GM18909 (cell line): ENCODE results near the gene PGAP6.
A peak's percentile ranks its signal among the peaks of the same experiment; 100 is the strongest.
"Not testable (repeated sequence)": the region's sequence is repeated elsewhere in the genome, so short reads cannot be mapped to it uniquely, and the experiment has no call there.

Source experiments
- ATAC-seq: cut with Tn5 transposase; IDR thresholded peaks from one replicate; pipeline ENCODE4 v1.9.1; 2021; ENCODE audit warnings: mild to moderate bottlenecking; ENCODE audit not compliant: unreplicated experiment, poor library complexity

PGAP6 gene

DNA sequence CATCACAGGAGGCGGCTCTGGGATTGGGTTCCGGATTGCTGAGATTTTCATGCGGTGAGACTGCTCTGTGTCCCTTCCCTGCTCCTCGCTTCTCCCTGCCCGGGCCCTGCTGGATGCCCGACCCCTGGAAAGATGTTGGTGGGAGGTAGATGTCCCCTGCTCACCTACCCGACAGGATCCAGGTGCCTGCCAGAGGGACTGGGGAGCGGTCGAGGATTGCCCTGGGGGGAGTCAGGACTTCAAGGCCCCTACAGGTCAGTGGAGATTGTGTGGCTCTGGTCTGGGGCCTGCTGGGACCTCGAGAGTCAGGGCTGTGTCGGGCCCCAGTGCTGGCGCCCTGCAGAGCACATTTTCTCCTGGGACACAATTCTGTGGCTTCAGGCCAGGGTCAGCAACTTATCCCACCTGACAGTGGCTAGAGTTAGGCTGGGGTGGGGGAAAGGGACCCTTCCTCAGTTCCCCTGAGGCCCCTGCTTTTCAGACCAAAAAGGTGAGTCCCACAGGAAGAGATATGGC is 23.3 kb upstream of the PGAP6 start:
- ATAC-seq, result no peak

DNA sequence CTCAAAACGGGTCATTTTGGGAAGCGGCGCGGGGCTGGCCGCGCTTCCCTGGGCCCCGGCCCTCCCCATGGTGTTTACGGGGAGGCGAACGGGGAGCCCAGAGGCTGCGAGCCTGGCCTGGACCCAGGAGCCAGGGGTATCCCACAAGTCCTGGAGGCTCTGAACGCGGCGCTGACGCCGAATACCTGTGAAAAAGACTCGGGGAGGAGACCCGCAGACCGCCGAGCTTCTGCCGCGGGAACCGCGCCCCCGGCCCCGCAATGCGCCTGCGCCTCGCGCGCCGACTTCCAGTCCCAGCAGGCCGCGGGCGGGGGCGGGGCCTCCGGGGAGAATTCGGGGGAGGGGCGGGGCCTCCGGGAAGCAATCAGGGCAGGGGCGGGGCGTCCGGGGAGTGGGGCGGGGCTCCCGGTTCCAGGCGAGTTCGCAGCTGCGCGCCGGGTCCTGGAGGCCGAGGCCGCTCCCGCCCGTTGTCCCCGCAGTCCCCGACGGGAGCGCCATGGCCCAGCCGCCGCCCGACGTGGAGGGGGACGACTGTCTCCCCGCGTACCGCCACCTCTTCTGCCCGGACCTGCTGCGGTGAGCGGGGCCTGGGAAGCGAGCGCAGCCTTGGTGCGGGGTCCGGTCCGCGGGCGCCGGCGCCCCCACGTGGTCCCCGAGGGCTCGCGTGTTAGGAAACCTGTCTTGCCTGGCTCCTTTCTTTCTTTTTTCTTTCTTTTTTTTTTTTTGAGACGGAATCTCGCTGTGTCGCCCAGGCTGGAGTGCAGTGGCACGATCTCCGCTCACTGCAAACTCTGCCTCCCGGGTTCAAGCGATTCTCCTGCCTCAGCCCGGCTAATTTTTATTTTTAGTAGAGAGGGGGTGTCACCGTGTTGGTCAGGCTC is 19.9 kb upstream of the PGAP6 start, which contains the start of gene DECR2:
Gene DECR2 (plus strand): TSS at position 418 of the 881 bp plus-strand sequence. CDS start 79 bp downstream, at position 497.
- peak; percentile 55 for ATAC-seq

DNA sequence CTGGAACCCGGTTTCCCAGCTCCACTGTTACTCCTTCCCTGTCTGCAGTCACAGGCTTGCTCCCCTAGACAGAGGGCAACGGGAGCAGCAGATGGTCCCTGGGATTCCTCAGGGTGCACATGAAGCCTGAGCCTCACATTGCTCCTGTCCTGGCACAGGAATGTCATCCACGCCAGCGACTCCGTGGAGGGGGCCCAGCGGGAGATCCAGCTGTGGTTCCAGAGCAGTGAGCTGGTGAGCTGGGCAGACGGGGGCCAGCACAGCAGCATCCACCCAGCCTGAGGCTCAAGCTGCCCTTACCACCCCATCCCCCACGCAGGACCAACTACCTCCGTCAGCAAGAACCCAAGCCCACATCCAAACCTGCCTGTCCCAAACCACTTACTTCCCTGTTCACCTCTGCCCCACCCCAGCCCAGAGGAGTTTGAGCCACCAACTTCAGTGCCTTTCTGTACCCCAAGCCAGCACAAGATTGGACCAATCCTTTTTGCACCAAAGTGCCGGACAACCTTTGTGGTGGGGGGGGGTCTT is 18.3 kb upstream of the PGAP6 start:
- no peak for ATAC-seq

DNA sequence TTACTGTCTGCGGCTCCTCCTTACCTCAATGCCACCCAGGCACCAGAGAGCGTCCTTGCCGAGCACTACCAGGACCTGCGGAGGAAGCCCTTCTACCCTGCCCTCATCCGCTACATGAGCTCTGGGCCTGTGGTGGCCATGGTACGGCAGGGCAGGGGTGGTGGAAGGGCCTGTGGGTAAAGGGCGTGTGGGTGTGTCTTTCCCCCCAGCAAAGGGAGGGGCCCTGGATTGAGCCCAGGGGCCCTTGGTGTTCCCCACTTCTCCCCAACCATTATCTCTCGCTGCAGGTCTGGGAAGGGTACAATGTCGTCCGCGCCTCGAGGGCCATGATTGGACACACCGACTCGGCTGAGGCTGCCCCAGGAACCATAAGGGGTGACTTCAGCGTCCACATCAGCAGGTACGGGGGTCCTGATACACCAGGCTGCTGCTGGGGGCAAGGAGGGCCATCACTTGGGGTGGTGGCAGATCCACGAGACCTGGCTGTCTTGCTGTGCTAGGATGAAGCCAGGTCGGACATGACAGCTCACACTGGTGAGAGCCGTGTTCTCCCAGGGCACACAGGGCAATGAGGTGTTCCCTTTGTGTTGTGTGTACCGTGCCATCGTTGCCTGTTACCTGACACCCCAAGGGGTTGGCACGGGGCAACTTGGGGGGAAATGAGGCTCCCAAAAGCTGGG is 17.7 kb upstream of the PGAP6 start:
- ATAC-seq, result no peak

DNA sequence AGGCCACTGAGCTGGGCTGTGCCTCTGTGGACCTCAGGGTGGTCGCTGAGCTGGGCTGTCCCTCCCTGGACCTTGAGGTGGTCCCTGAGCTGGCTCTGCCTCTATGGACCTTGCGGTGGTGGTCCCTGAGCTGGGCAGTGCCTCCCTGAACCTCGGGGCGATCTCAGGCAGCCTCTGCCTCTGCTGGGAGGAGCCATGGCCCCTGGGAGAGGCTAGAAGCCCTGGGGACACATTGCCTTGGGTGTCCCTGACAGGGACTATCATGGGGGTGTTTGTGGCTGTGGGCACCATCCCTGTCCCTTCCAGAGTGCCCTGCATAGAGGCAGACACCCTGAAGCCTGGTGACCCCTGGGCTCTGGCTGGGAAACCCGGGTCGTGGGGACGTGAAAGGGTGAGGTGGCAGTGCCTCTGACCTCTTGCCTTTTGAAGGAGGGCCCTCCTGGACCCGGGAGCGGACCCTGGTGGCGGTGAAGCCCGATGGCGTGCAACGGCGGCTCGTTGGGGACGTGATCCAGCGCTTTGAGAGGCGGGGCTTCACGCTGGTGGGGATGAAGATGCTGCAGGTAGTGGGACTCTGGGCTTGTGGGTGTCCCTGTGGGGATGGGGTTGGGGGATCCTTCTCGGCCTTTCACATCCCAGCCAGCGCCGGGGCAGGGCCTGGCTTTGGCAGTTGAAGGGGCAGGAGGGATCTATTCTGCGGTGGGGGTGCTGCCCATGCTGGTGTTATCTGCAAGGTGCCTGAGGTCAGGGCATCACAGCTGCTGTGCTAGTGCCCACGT is 17.0 kb upstream of the PGAP6 start:
- ATAC-seq, result no peak

DNA sequence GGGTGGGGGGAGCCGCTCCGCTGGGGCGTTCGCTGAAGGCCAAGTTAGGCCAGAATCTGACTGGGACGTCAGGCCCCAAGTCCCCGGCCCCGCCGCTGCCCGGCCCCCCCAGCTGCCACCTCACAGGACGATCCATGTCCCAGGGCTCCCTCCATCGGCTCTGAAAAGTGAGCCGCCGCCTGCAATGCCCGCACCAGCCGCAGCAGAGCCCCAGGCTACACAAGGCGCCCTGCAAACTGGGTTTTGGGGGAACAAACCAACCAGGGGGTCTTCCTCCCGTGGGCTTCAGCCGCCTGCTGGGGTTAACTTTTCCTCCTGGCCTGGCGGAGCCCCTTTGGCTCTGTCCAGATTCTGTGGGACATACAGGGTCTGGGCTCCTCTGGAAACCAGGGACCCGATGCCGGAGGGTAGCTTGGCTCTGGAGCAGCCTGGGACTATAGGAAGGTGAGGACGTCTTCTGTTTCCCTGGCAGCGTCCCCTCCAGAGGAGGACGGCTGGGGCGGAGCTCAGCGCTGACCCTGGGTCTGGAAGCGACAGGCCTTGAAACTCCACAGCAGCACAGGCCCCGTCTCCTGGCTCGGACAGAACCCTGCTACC is 16.1 kb upstream of the PGAP6 start:
- no peak for ATAC-seq

DNA sequence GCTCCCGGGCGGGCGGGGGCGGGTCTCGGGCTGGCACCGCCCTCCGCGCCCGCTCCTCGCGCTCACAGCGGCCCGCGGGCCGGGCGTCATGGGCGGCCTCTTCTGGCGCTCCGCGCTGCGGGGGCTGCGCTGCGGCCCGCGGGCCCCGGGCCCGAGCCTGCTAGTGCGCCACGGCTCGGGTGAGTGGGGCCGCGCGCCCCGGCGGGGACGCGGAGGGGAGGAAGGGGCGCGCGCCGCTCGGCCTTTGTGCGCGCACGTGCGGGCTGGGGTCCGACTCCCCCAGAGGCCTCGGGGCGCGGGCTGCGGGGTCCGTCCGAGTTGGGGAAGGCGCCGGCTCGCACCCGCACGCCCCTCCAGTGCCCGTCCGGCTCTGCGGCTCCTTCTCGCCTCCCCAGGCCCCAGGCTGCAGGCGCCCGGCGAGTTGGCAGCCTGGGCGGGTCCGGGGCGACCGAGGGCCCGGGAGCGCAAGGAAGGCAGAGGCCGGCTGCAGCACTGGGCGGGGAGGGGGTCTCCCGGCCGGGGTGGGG is 15.4 kb upstream of the PGAP6 start, which contains the start of gene NME4:
Gene NME4 (plus strand): TSS at position 65 of the 527 bp plus-strand sequence. CDS start 24 bp downstream, at position 89.
- no peak for ATAC-seq

DNA sequence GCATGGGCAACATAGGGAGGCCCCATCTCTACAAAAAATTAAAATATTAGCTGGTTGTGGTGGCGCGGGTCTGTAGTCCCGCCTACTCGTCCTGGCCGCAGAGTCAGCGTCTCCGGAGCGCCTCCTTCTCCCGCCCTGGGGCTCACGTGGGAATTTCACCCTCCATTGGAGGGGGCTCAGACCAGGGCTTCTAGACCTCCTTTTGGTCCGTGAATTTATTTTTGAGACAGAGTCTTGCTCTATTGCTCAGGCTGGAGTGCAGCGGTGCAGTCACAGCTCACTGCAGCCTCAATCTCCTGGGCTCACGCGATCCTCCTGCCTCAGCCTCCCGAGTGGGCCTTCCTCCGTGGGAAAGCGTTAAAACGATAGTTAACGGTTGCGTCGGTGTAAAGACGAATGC is 14.8 kb upstream of the PGAP6 start:
- ATAC-seq, result no peak

DNA sequence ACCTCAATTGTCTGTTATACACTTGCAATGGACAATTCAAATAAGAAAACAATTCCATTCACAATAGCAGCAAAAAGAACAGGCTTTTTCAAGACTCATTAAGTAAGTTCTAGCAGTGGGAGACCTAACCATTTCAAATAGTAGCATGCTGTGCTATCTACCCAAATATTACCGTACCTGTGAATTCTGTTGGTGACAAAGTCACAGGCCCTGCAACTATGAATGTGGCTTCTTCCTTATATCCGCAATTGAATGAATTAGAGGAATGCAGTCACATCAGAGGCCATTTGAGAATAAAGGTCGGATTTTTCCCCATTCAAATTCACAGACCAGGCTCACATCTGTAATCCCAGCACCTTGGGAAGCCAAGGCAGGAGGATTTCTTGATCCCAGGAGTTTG is 14.4 kb upstream of the PGAP6 start:
- ATAC-seq, result no peak

DNA sequence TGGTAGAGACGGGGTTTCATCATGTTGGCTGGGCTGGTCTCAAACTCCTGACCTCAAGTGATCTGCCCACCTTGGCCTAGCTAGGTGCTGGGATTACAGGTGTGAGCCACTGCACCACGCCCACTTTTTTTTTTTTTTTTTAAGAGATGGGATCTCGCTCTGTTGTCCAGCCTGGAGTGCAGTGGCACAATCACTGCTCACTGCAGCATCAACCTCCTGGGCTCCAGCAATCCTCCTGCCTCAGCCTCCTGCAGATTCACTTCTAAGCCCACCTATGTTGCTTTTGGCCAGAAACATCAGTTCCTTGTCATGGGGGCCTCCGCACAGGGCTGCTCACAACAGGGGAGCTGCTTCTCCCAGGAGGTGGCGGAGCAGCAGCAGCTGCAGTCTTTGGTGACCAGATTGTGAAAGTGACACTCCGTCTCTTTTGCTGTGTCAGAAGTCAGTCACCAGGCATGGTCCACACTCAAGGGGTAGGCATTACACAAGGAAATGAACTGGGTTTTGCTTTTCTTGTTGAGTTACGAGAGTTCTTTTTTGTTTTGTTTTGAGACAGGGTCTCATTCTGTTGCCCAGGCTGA is 10.8 kb upstream of the PGAP6 start:
- ATAC-seq, result no peak

DNA sequence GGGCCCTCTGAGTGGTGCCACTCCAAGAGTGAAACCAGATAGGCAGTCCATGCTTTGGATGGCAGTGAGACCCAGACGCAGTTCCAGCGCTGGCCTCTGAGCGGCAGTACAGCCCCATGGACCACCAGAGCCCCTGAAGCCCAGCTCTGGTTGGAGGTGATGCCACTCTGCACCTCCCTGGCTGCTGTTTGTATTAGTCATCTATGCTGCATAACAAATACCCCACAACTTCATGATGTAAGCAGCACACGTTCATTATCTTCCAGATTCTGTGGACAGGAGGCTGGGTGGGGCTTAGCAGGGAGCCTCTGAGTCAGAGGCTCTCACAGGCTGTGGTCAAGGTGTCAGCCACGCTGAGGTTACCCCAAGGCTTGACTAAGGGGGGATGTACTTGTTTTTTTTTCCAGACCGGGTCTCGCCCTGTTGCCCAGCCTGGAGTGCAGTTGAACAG is 10.1 kb upstream of the PGAP6 start:
- no peak for ATAC-seq

DNA sequence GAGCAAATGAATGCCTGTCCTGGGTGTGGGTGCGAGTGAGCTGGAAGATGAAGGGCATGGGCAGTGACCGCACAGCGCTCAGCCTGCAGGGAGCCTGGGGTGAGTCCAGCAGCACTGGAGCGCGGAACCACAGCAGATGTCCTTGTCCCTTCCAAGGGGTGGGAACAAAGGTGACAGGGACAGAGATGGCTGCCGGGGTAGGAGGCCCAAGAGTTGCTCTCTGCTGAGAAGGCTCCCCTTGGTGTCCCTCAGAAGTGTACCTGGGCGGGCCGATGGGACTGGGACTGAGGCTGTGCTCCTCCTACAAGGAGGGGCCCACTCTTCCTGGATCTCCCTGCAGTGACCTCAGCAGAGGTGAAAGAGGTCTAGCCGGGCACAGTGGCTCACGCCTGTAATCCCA is 7.6 kb upstream of the PGAP6 start:
- no peak for ATAC-seq

DNA sequence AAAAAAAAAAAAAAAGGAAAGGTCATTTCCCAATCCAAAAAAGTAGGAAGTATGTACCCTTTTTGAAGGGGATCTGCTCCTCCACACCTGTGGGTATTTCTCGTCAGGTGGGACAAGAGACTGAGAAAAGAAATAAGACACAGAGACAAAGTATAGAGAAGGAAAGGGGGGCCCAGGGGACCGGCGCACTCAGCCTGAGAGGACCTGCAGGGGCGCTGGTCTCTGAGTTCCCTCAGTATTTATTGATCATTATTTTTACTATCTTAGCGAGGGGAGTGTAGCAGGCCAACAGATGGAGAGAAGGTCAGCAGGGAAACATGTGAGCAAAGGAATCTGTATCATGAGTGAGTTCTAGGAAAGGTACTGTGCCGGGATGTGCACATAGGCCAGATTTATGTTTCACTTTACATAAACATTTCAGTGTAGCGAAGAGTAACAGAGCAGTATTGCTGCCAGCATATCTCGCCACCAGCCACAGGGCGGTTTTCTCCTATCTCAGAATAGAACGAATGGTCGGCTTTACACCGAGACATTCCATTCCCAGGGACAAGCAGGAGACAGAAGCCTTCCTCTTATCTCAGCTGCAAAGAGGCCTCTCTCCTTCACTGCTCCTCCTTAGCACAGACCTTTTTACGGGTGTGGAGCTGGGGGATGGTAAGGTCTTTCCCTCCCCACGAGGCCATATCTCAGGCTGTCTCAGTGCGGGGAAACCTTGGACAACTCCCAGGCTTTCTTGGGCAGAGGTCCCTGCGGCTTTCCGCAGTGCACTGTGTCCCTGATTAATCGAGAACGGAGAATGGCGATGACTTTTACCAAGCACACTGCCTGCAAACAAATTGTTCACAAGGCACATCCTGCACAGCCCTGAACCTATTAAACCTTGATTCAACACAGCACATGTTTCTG is 6.2 kb upstream of the PGAP6 start:
- not testable (repeated sequence) for ATAC-seq

DNA sequence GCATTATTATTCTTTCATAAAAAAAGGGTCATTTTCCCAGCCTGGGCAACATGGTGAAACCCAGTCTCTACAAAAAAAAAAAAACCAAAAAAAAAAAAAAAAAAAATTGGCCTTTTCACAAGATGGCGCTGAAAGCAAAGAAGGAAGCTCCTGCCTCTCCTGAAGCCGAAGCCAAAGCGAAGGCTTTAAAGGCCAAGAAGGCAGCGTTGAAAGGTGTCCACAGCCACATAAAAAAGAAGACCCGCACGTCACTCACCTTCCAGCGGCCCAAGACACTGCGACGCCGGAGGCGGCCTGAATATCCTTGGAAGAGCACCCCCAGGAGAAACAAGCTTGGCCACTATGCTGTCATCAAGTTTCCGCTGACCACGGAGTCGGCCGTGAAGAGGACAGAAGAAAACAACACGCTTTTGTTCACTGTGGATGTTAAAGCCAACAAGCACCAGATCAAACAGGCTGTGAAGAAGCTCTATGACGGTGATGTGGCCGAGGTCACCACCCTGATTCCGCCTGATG is 4.9 kb upstream of the PGAP6 start:
- no peak for ATAC-seq

DNA sequence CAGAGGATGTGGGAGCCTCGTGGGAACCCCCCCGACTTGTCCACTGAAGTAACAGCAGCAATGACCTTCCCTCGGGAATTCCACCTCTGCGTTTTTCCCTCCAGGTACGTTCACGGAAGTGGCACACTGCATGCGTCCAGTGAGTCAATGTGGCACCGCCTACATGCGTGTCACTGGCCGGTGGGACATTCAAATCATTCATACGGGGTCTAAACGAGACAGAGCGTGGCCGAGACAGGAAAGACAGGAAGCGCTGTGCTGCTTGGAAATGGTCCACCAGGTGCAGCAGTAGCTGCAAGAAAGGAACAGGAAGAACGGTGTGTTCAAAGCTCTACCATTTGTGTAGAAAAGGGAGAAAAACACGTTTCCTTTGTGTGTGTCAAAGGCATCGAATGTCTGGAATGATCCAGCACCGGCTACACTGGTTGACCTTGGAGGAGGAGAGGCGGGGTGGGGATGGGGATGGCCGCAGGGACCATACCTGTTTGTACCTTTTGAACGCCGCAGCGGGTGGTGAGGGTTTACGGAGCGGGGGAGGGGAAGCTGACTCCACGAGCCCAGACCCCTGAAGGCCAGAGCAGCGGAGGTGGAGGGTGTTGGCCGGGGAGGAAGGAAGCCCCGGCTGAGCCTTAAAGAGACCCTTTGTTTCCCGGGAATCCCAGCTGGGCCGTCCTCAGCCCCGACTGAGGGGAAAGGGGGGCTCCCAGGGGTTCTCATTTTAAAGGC is 1.7 kb upstream of the PGAP6 start:
- ATAC-seq, result no peak

DNA sequence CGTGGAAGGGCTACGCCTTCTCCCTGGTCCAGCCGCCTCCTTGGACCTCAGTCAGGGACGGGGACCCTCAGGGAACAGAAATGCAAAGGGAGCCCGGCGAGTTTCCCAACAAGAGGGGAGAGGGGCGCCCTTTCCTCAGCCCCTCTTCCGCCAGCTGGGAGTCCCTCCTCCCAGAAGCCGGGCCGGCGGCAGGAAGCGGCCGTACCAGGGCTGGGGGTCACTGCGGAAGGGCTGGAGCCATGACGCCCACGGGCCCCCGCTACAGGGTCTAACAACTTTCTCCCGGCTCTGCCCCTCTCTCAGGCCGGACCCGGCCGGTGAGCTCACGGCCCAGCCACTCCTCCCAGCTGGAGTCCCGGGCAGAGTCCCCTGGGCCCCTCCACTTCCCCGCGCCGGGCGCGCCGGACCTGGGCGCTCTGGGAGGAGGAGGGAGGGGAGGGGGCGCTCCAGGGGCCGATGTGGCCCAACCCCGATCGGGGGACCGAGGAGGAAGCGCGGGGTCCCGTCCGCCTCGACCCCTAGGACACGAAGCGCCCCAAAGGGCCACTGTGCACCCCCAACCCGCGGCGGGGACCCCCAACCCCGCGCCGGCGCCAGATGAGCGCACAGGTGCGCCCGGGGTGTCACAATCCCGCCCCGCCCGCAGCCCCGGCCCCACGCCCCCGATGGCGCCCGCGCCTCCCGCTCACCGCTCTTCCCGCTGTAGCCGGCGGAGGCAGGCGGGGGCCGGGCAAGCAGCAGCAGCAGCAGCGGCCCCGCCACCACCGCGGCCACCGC is 578 bp downstream of the PGAP6 start:
- ATAC-seq, result peak; percentile 24

DNA sequence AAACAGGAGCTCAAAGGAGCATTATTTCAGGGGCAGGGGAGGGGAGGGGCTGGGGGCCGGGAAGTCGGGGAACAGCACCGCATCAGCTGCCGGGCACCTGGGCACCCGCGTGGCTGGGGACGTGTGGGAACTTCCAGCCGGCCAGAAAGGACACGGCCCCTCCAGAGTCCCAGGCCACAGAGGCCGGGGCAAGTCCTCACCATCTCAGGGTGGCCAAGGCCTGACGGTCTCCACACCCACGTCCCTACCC is 1.1 kb downstream of the PGAP6 start:
- ATAC-seq, result no peak
